ENCODE data around the gene TPCN1.
A peak's percentile ranks its signal among the peaks of the same experiment; 100 is the strongest.

TPCN1 gene

DNA sequence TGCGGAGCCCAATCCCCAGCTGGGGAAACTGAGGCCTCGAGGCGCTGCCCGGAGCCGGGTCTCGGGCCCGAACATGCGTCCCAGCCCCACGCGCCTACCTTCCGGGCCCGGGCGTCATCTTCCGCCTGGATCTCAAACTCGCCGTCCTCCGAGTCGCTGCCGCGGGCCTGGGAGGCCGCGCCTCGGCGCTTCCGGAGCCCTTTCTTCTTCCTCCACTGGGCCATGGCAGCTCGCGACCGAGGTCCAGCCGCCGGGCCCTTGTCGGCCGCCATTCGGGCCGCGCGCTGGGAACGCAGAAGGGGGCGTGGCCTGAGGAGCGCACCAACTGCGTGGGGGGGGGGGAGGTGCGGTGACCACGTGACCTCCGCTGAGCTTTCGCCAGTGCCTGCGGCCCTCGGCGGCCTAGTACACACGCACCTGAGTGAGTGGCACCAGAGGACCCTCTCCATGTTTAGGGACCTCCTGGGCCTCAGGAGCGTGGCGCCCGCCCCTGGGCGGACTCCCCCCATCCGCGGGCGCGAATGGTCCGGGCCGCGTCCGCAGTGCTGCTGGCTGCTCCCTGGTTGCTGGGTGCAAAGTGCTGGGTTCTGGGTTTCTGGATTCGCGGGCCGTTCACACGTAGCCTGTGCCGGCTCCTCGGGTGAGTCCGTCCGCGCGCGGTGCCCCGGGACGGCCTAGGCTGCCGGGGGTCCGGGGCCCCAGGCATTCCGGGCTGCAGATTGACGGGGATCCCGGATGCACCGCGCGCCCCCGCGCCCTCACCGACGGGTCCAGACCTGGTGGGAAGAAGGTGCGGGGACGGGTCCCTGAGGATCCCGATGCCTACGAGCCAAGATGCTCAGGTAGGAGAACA, 35.9 kb upstream of the TPCN1 start, which contains the start of the genes DDX54 and RITA1 (continued):
- TF ChIP-seq ZNF555 (tag by site-specific recombination; conservative IDR thresholded peaks at IDR 0.05), result no peak
- TF ChIP-seq SETDB1 (IDR thresholded peaks at IDR 0.05; ENCODE audit: insufficient read length, low read length), result no peak
- TF ChIP-seq, protein P1, sequence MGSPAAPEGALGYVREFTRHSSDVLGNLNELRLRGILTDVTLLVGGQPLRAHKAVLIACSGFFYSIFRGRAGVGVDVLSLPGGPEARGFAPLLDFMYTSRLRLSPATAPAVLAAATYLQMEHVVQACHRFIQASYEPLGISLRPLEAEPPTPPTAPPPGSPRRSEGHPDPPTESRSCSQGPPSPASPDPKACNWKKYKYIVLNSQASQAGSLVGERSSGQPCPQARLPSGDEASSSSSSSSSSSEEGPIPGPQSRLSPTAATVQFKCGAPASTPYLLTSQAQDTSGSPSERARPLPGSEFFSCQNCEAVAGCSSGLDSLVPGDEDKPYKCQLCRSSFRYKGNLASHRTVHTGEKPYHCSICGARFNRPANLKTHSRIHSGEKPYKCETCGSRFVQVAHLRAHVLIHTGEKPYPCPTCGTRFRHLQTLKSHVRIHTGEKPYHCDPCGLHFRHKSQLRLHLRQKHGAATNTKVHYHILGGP (tag by site-specific recombination; IDR thresholded peaks at IDR 0.05), result no peak
- peak; percentile 38 for TF ChIP-seq ZNF341 (tag by site-specific recombination; IDR thresholded peaks at IDR 0.05; ENCODE audit: low read depth)
- TF ChIP-seq ZNF514 (tag by site-specific recombination; IDR thresholded peaks at IDR 0.05), result no peak
- no peak for TF ChIP-seq ZNF510 (tag by site-specific recombination; IDR thresholded peaks at IDR 0.05; ENCODE audit: insufficient replicate concordance)
- TF ChIP-seq ZFP3 (tag by site-specific recombination; IDR thresholded peaks at IDR 0.05; ENCODE audit: low read depth), result no peak
- peak; percentile 99 for TF ChIP-seq ZBTB20 (tag by site-specific recombination; IDR thresholded peaks at IDR 0.05)
- no peak for TF ChIP-seq ZNF747 (tag by site-specific recombination; IDR thresholded peaks at IDR 0.05)
- no peak for TF ChIP-seq ZNF223 (tag by site-specific recombination; IDR thresholded peaks at IDR 0.05)
- no peak for TF ChIP-seq ZSCAN16 (tag by site-specific recombination; IDR thresholded peaks at IDR 0.05)
- TF ChIP-seq ZNF654 (tag by site-specific recombination; IDR thresholded peaks at IDR 0.05; ENCODE audit: low read depth), result no peak
- no peak for TF ChIP-seq CTCF (tag by site-specific recombination; IDR thresholded peaks at IDR 0.05)
- peak; percentile 85 for TF ChIP-seq SP7 (tag by site-specific recombination; IDR thresholded peaks at IDR 0.05)
- TF ChIP-seq SP2 (tag by site-specific recombination; IDR thresholded peaks at IDR 0.05), result peak; percentile 62
- TF ChIP-seq, protein P2, sequence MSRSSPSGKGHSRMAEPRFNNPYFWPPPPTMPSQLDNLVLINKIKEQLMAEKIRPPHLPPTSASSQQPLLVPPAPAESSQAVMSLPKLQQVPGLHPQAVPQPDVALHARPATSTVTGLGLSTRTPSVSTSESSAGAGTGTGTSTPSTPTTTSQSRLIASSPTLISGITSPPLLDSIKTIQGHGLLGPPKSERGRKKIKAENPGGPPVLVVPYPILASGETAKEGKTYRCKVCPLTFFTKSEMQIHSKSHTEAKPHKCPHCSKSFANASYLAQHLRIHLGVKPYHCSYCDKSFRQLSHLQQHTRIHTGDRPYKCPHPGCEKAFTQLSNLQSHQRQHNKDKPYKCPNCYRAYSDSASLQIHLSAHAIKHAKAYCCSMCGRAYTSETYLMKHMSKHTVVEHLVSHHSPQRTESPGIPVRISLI (tag by site-specific recombination; IDR thresholded peaks at IDR 0.05), result no peak
- TF ChIP-seq GLI4 (tag by site-specific recombination; IDR thresholded peaks at IDR 0.05), result 0 out of 2 replicates have a peak, but pooled peaks have one; percentile 25
- no peak for TF ChIP-seq ZNF548 (tag by site-specific recombination; IDR thresholded peaks at IDR 0.05)
- TF ChIP-seq ZNF658 (tag by site-specific recombination; IDR thresholded peaks at IDR 0.05), result no peak
- TF ChIP-seq ZNF561 (tag by site-specific recombination; IDR thresholded peaks at IDR 0.05; ENCODE audit: borderline replicate concordance), result peak; percentile 98
- TF ChIP-seq ZNF624 (tag by site-specific recombination; IDR thresholded peaks at IDR 0.05), result no peak
- TF ChIP-seq ZNF48 (tag by site-specific recombination; IDR thresholded peaks at IDR 0.05), result no peak
- TF ChIP-seq ZNF394 (tag by site-specific recombination; IDR thresholded peaks at IDR 0.05; ENCODE audit: borderline replicate concordance), result 0 out of 2 replicates have a peak, but pooled peaks have one; percentile 73
- TF ChIP-seq ZNF26 (tag by site-specific recombination; IDR thresholded peaks at IDR 0.05), result no peak

All from HEK293 (cell line).